Neural cell (in vitro differentiated cells): Measurements from ENCODE around the gene HS3ST6. TPM values are rescaled to one million over a fixed set of nuclear protein-coding genes. Genes with fewer than 3 reads are reported as not detected.
A peak's percentile ranks its signal among the peaks of the same experiment; 100 is the strongest.

Experiments used
- H2AFZ ChIP-seq: fragments of 200-600, 300-800 bp; sonication (generic), shearing (Covaris generic); 2 replicates; pipeline ENCODE4 v1.6.0; 2014; ENCODE audit warnings: low read depth, mild to moderate bottlenecking, antibody characterized with exemption, low read length, moderate library complexity
- H3F3A ChIP-seq: fragments of 200-600 bp; shearing (Covaris generic); 2 replicates; pipeline ENCODE4 v1.6.1; 2016; ENCODE audit warnings: mild to moderate bottlenecking, moderate library complexity, mixed read lengths, antibody characterized with exemption, low read length; ENCODE audit not compliant: insufficient read depth, poor library complexity, severe bottlenecking
- H3K27ac ChIP-seq: fragments of 200-600, 300-800 bp; sonication (generic), shearing (Covaris generic); 2 replicates; pipeline ENCODE4 v1.5.1; 2014; ENCODE audit warnings: mild to moderate bottlenecking, low read length, moderate library complexity
- H3K27me3 ChIP-seq: fragments of 300-800, 200-600 bp; sonication (generic), shearing (Covaris generic); 2 replicates; pipeline ENCODE4 v1.6.0; 2014; ENCODE audit warnings: mild to moderate bottlenecking, low read depth, low read length, moderate library complexity; ENCODE audit not compliant: insufficient read depth
- H3K36me3 ChIP-seq: fragments of 300-800, 200-600 bp; sonication (generic), shearing (Covaris generic); 2 replicates; pipeline ENCODE4 v1.5.1; 2014; ENCODE audit warnings: mild to moderate bottlenecking, antibody characterized with exemption, low read length, moderate library complexity; ENCODE audit not compliant: insufficient read depth
- H3K4me2 ChIP-seq: fragments of 300-800, 200-600 bp; sonication (generic), shearing (Covaris generic); 2 replicates; pipeline ENCODE4 v1.6.0; 2014; ENCODE audit warnings: mild to moderate bottlenecking, low read length
- H3K4me3 ChIP-seq: fragments of 300-800, 200-600 bp; sonication (generic), shearing (Covaris generic); 2 replicates; pipeline ENCODE4 v1.5.1; 2014; ENCODE audit warnings: mild to moderate bottlenecking, low read length, moderate library complexity
- H3K79me2 ChIP-seq: fragments of 200-600 bp; shearing (Covaris generic); replicated peaks from 2 replicates; pipeline ENCODE4 v1.6.0; 2014; ENCODE audit warnings: mild to moderate bottlenecking, low read length, moderate library complexity; ENCODE audit not compliant: insufficient read depth
- H3K9ac ChIP-seq: fragments of 300-800, 200-600 bp; sonication (generic), shearing (Covaris generic); 2 replicates; pipeline ENCODE4 v1.6.1; 2016; ENCODE audit warnings: mild to moderate bottlenecking, low read length, mixed read lengths
- H3K9me2 ChIP-seq: fragments of 200-600 bp; shearing (Covaris generic); 2 replicates; pipeline ENCODE4 v1.6.1; 2016; ENCODE audit warnings: mild to moderate bottlenecking, low read length, mixed read lengths; ENCODE audit not compliant: insufficient read depth
- H3K9me3 ChIP-seq: fragments of 200-600, 300-800 bp; sonication (generic), shearing (Covaris generic); 2 replicates; pipeline ENCODE4 v1.6.1; 2016; ENCODE audit warnings: mild to moderate bottlenecking, mixed run types, low read length, moderate library complexity, mixed read lengths
- H4K20me1 ChIP-seq: fragments of 200-600 bp; shearing (Covaris generic); 2 replicates; pipeline ENCODE4 v1.6.1; 2016; ENCODE audit warnings: mild to moderate bottlenecking, mixed run types; ENCODE audit not compliant: insufficient read depth
- EP300 ChIP-seq: fragments of 450-650 bp; conservative IDR thresholded peaks from 2 replicates; pipeline ENCODE4 v1.6.1; 2014; ENCODE audit warnings: antibody characterized with exemption, mild to moderate bottlenecking, moderate library complexity; ENCODE audit not compliant: poor library complexity, severe bottlenecking
- EZH2 ChIP-seq: fragments of 200-600, 300-800 bp; shearing (Covaris generic), sonication (generic); IDR thresholded peaks from 2 replicates; pipeline ENCODE4 v1.6.1; 2014; ENCODE audit warnings: antibody characterized with exemption, low read length, borderline replicate concordance, mild to moderate bottlenecking; ENCODE audit not compliant: insufficient read depth, poor library complexity, severe bottlenecking
- MXI1 ChIP-seq: fragments of 450-650 bp; conservative IDR thresholded peaks from 2 replicates; pipeline ENCODE4 v1.6.1; 2014; ENCODE audit warnings: antibody characterized with exemption, mild to moderate bottlenecking; ENCODE audit not compliant: poor library complexity, severe bottlenecking
- POLR2AphosphoS5 ChIP-seq: IDR thresholded peaks from 2 replicates; pipeline ENCODE4 v1.6.1; 2012
- RAD21 ChIP-seq: fragments of 450-650 bp; conservative IDR thresholded peaks from 2 replicates; pipeline ENCODE4 v1.6.1; 2014; ENCODE audit warnings: antibody characterized with exemption, mild to moderate bottlenecking, moderate library complexity
- SMC3 ChIP-seq: fragments of 450-650 bp; conservative IDR thresholded peaks from 2 replicates; pipeline ENCODE4 v1.6.1; 2014; ENCODE audit warnings: antibody characterized with exemption, mild to moderate bottlenecking, moderate library complexity; ENCODE audit not compliant: poor library complexity
- TAF1 ChIP-seq: IDR thresholded peaks from 2 replicates; pipeline ENCODE4 v1.6.1; 2012; ENCODE audit warnings: low read depth
- polyA plus RNA-seq: library from polyadenylated mRNA; depleted of rRNA; stranded (reverse); fragments of >200 nt; gene quantifications from 2 replicates; pipeline ENCODE4 v1.2.3, GENCODE V29; 2014
- TF ChIP-seq, protein P1 (sequence below): fragments of 450-650 bp; IDR thresholded peaks from 2 replicates; pipeline ENCODE4 v1.5.1; 2014; ENCODE audit warnings: antibody characterized with exemption, mild to moderate bottlenecking, moderate library complexity; ENCODE audit not compliant: poor library complexity, severe bottlenecking
- TF ChIP-seq, protein P2 (sequence below): IDR thresholded peaks from 2 replicates; pipeline ENCODE4 v1.6.1; 2012; ENCODE audit warnings: borderline replicate concordance

The HS3ST6 gene
- polyA plus RNA-seq, 1 donor from 2014 or later: not detected

DNA sequence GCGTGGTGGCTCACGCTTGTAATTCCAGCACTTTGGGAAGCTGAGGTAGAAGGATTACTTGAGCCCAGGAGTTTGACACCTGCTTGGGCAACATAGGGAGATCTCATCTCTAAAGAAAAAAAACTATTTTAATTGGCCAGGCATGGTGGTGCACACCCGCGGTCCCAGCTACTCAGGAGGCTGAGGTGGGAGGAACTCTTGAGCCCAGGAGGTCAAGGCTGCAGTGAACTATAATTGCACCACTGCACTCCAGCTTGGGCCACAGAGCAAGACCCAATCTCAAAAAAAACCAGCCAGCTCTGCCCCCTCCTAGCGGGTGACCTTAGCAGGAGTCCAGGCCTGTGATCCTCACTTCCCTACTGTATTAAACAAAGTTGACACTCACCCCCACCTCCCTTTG, 5.9 kb upstream of the HS3ST6 start:
- Histone ChIP-seq H3K27me3 (peaks cover 34% of the 10 kb centered on the region), H3K27ac (no peak overlapping the region), H3K9ac (no peak overlapping the region), H3K4me2 (no peak overlapping the region), H3K9me2 (no peaks in the 10 kb centered on the region), H4K20me1 (no peaks in the 10 kb centered on the region), H3K79me2 (no peaks in the 10 kb centered on the region), H3F3A (no peaks in the 10 kb centered on the region), H2AFZ (no peak overlapping the region), H3K9me3 (no peaks in the 10 kb centered on the region), H3K4me3 (no peak overlapping the region), H3K36me3 (no peaks in the 10 kb centered on the region)
- TF ChIP-seq, protein P1, sequence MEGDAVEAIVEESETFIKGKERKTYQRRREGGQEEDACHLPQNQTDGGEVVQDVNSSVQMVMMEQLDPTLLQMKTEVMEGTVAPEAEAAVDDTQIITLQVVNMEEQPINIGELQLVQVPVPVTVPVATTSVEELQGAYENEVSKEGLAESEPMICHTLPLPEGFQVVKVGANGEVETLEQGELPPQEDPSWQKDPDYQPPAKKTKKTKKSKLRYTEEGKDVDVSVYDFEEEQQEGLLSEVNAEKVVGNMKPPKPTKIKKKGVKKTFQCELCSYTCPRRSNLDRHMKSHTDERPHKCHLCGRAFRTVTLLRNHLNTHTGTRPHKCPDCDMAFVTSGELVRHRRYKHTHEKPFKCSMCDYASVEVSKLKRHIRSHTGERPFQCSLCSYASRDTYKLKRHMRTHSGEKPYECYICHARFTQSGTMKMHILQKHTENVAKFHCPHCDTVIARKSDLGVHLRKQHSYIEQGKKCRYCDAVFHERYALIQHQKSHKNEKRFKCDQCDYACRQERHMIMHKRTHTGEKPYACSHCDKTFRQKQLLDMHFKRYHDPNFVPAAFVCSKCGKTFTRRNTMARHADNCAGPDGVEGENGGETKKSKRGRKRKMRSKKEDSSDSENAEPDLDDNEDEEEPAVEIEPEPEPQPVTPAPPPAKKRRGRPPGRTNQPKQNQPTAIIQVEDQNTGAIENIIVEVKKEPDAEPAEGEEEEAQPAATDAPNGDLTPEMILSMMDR: no peak
- TF ChIP-seq SMC3 (no peak), RAD21 (no peak), EP300 (no peak), MXI1 (no peak), POLR2AphosphoS5 (no peak), EZH2 (no peak), TAF1 (no peak)
- TF ChIP-seq, protein P2, sequence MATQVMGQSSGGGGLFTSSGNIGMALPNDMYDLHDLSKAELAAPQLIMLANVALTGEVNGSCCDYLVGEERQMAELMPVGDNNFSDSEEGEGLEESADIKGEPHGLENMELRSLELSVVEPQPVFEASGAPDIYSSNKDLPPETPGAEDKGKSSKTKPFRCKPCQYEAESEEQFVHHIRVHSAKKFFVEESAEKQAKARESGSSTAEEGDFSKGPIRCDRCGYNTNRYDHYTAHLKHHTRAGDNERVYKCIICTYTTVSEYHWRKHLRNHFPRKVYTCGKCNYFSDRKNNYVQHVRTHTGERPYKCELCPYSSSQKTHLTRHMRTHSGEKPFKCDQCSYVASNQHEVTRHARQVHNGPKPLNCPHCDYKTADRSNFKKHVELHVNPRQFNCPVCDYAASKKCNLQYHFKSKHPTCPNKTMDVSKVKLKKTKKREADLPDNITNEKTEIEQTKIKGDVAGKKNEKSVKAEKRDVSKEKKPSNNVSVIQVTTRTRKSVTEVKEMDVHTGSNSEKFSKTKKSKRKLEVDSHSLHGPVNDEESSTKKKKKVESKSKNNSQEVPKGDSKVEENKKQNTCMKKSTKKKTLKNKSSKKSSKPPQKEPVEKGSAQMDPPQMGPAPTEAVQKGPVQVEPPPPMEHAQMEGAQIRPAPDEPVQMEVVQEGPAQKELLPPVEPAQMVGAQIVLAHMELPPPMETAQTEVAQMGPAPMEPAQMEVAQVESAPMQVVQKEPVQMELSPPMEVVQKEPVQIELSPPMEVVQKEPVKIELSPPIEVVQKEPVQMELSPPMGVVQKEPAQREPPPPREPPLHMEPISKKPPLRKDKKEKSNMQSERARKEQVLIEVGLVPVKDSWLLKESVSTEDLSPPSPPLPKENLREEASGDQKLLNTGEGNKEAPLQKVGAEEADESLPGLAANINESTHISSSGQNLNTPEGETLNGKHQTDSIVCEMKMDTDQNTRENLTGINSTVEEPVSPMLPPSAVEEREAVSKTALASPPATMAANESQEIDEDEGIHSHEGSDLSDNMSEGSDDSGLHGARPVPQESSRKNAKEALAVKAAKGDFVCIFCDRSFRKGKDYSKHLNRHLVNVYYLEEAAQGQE: no peak

DNA sequence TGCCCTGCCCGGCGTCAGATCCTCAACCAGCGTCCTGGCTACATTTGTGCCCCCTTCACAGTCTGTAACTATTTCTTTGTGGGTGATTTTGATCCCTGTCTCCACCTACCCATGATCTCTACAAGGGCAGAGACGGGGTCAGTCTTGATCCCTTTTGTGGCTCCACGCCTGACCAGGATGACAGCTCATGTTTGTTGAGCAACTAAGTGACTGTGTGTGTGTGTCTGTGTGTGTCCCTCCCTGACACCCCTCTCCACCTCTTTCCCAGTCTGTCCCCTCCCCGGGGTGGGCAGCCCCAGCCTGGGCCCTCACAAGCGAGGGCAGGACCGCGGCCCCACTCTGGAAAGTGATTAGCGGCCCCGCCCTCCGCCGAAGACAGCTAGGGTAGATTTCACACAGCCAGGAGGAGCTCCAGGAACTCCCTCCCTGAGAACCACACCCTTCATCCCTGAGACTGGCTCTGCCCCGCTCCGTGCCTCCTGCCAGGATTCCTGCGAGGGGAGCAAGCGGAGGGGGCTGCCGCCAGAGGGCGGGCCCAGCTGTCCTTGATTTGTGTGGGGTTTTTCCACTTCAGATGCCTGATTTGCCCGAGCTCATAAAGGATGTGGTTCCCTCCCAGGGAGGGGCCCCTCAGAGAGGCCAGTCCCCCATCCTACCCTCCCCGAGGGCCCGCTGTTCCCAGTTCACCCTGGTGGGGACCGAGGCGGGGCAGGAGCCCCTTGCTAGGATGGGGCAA, 5.3 kb upstream of the HS3ST6 start:
- Histone ChIP-seq H3F3A (no peaks in the 10 kb centered on the region), H3K4me3 (no peak overlapping the region), H2AFZ (no peak overlapping the region), H3K79me2 (no peaks in the 10 kb centered on the region), H3K36me3 (no peaks in the 10 kb centered on the region), H3K9me3 (no peaks in the 10 kb centered on the region), H3K9me2 (no peaks in the 10 kb centered on the region), H3K27me3 (peaks cover 40% of the 10 kb centered on the region), H3K9ac (no peak overlapping the region), H3K4me2 (no peak overlapping the region), H3K27ac (no peak overlapping the region), H4K20me1 (no peaks in the 10 kb centered on the region)
- TF ChIP-seq, protein P1: peak; percentile 14
- no peak for TF ChIP-seq TAF1
